SK-N-SH (cell line): ENCODE results near the gene RAB5B. TPM values are rescaled to one million over a fixed set of nuclear protein-coding genes. Genes with fewer than 3 reads are reported as not detected.
A peak's percentile ranks its signal among the peaks of the same experiment; 100 is the strongest.

ENCODE experiments used
- CTCF ChIA-PET: fragments of 300-600, 350-600 bp; formaldehyde crosslinking; extraction: SDS; loops from one replicate; lab custom pipeline; 2021; lab: Yijun Ruan, JAX
- POLR2A ChIA-PET: fragments of 350-600 bp; sonication (Branson Sonifier 250); formaldehyde crosslinking; extraction: SDS; loops from one replicate; lab custom pipeline; 2020; ENCODE audit warnings: antibody characterized with exemption, inconsistent platforms; lab: Yijun Ruan, JAX
- DNase-seq: peaks from one replicate; pipeline ENCODE4 v3.0.0; 2012
- H2AFZ ChIP-seq: fragments of 200-600 bp; sonication (generic); 2 replicates; pipeline ENCODE4 v1.8.1; 2016; ENCODE audit warnings: antibody characterized with exemption, mild to moderate bottlenecking, low read depth
- H3F3A ChIP-seq: fragments of 200-600 bp; sonication (generic); replicated peaks from 2 replicates; pipeline ENCODE3; 2016; ENCODE audit warnings: antibody characterized with exemption, mild to moderate bottlenecking; ENCODE audit not compliant: insufficient read depth
- H3K27ac ChIP-seq, 2 experiments: fragments of 200-500 bp in 1 of 2; fragments of 200-600 bp in 1 of 2; sonication (Bioruptor generic) in 1 of 2; sonication (generic), shearing (Covaris generic) in 1 of 2; 2 replicates each; pipeline versions ENCODE4 v1.5.1 to v1.6.1; 2014 to 2016; ENCODE audit warnings: low read depth in 2 of 2, inconsistent platforms in 1 of 2, low read length in 1 of 2, mild to moderate bottlenecking in 1 of 2, mixed read lengths in 1 of 2
- H3K27me3 ChIP-seq: fragments of 200-600 bp; sonication (generic), shearing (Covaris generic); 2 replicates; pipeline ENCODE4 v1.6.1; 2016; ENCODE audit warnings: mixed run types; ENCODE audit not compliant: insufficient read depth
- H3K36me3 ChIP-seq, 2 experiments: fragments of 200-500 bp in 1 of 2; fragments of 200-600 bp in 1 of 2; sonication (Bioruptor generic) in 1 of 2; sonication (generic) in 1 of 2; replicated peaks in 1 of 2; 2 replicates each; pipeline versions ENCODE3 to v1.5.1; 2014 to 2016; ENCODE audit warnings: low read length in 1 of 2, mild to moderate bottlenecking in 1 of 2; ENCODE audit not compliant: insufficient read depth in 2 of 2, control insufficient read depth in 1 of 2
- H3K4me1 ChIP-seq, 2 experiments: fragments of 200-500 bp in 1 of 2; fragments of 200-600 bp in 1 of 2; sonication (Bioruptor generic) in 1 of 2; sonication (generic), shearing (Covaris generic) in 1 of 2; 2 replicates each; pipeline versions ENCODE4 v1.5.1 to v1.6.1; 2014 to 2016; ENCODE audit warnings: low read depth in 1 of 2, low read length in 1 of 2, mixed run types in 1 of 2; ENCODE audit not compliant: insufficient read depth in 2 of 2, control insufficient read depth in 1 of 2
- H3K4me2 ChIP-seq: fragments of 200-600 bp; sonication (generic), shearing (Covaris generic); 2 replicates; pipeline ENCODE4 v1.6.1; 2017; ENCODE audit warnings: mixed run types
- H3K4me3 ChIP-seq, 2 experiments: fragments of 200-500 bp in 1 of 2; fragments of 200-600 bp in 1 of 2; sonication (Bioruptor generic) in 1 of 2; sonication (generic), shearing (Covaris generic) in 1 of 2; 2 replicates each; pipeline versions ENCODE4 v1.5.1 to v1.8.1; 2014 to 2016; ENCODE audit warnings: low read depth in 2 of 2, inconsistent platforms in 1 of 2, low read length in 1 of 2, mild to moderate bottlenecking in 1 of 2, mixed read lengths in 1 of 2, moderate library complexity in 1 of 2
- H3K79me2 ChIP-seq: fragments of 200-600 bp; sonication (generic); 2 replicates; pipeline ENCODE4 v1.8.1; 2017; ENCODE audit warnings: mild to moderate bottlenecking; ENCODE audit not compliant: insufficient read depth
- H3K9ac ChIP-seq: fragments of 200-600 bp; sonication (generic); 2 replicates; pipeline ENCODE4 v1.6.1; 2017; ENCODE audit warnings: mixed run types
- H3K9me2 ChIP-seq: fragments of 200-600 bp; sonication (generic); 2 replicates; pipeline ENCODE4 v1.6.1; 2017; ENCODE audit warnings: mixed run types
- H3K9me3 ChIP-seq: fragments of 200-600 bp; sonication (generic); 2 replicates; pipeline ENCODE4 v1.6.1; 2017; ENCODE audit warnings: mixed run types, mild to moderate bottlenecking, moderate library complexity
- H4K20me1 ChIP-seq: fragments of 200-600 bp; sonication (generic); 2 replicates; pipeline ENCODE4 v1.6.1; 2017; ENCODE audit warnings: mild to moderate bottlenecking, mixed run types; ENCODE audit not compliant: insufficient read depth
- CTCF ChIP-seq: fragments of 200-600 bp; sonication (generic); IDR thresholded peaks from 2 replicates; pipeline ENCODE4 v1.6.1; 2017; ENCODE audit warnings: antibody characterized with exemption, mild to moderate bottlenecking, moderate library complexity
- ELF1 ChIP-seq: IDR thresholded peaks from 2 replicates; pipeline ENCODE4 v1.4.0; 2012
- EP300 ChIP-seq, 2 experiments: IDR thresholded peaks; 2 replicates each; pipeline versions ENCODE4 v1.4.0 to v1.6.1; 2012; ENCODE audit warnings: borderline replicate concordance in 1 of 2, low read depth in 1 of 2, low read length in 1 of 2
- EZH2phosphoT487 ChIP-seq: fragments of 200-600 bp; sonication (generic); IDR thresholded peaks from 2 replicates; pipeline ENCODE4 v1.6.1; 2017; ENCODE audit warnings: low read depth, mixed run types, mild to moderate bottlenecking, antibody characterized with exemption, moderate library complexity, borderline replicate concordance
- FOSL2 ChIP-seq: IDR thresholded peaks from 2 replicates; pipeline ENCODE4 v1.4.0; 2012; ENCODE audit warnings: low read depth, mild to moderate bottlenecking, moderate library complexity, borderline replicate concordance
- FOXM1 ChIP-seq: IDR thresholded peaks from 2 replicates; pipeline ENCODE4 v1.4.0; 2012; ENCODE audit warnings: low read depth, mild to moderate bottlenecking
- JUND ChIP-seq: IDR thresholded peaks from 2 replicates; pipeline ENCODE4 v1.4.0; 2012
- MAX ChIP-seq: IDR thresholded peaks from 2 replicates; pipeline ENCODE4 v1.4.0; 2012; ENCODE audit warnings: low read depth
- MEF2A ChIP-seq: IDR thresholded peaks from 2 replicates; pipeline ENCODE4 v1.4.0; 2012; ENCODE audit warnings: low read depth, borderline replicate concordance
- MXI1 ChIP-seq: IDR thresholded peaks from 2 replicates; pipeline ENCODE4 v1.6.1; 2012; ENCODE audit warnings: mild to moderate bottlenecking, low read depth, low read length, improper control_type of control experiment
- NFIC ChIP-seq: IDR thresholded peaks from 2 replicates; pipeline ENCODE4 v1.4.0; 2012; ENCODE audit warnings: borderline replicate concordance
- RAD21 ChIP-seq: IDR thresholded peaks from 2 replicates; pipeline ENCODE4 v1.6.1; 2012; ENCODE audit warnings: mild to moderate bottlenecking, low read length
- REST ChIP-seq: IDR thresholded peaks from 2 replicates; pipeline ENCODE4 v1.6.1; 2012; ENCODE audit warnings: mild to moderate bottlenecking, low read depth, low read length, moderate library complexity
- TEAD4 ChIP-seq: IDR thresholded peaks from 2 replicates; pipeline ENCODE4 v1.4.0; 2012; ENCODE audit warnings: mild to moderate bottlenecking, borderline replicate concordance; ENCODE audit not compliant: insufficient read depth
- YY1 ChIP-seq: IDR thresholded peaks from 2 replicates; pipeline ENCODE4 v1.4.0; 2012; ENCODE audit warnings: low read depth, mild to moderate bottlenecking
- WGBS: methylation state at CpG from one replicate; pipeline ENCODE4 v1.1.6; 2017; ENCODE audit warnings: low lambda C conversion rate; 5-methylcytosine and 5-hydroxymethylcytosine counted together
- polyA plus RNA-seq, 3 experiments: library from polyadenylated mRNA; depleted of rRNA; stranded (reverse); fragments of >200 nt; gene quantifications; 2 replicates each; pipeline ENCODE4 v1.2.3, GENCODE V29; 2012
- TF ChIP-seq, protein P1 (sequence below): fragments of 150-350 bp; IDR thresholded peaks from 2 replicates; pipeline ENCODE4 v1.6.1; 2017; ENCODE audit warnings: antibody characterized with exemption, low read length, low read depth, borderline replicate concordance

The RAB5B gene
- polyA plus RNA-seq, 1 of the 3 experiments (the other 2 are of a cell fraction): 54.0 TPM

GRCh38 chr12:55965240-55965639, 8.6 kb upstream of the RAB5B start:
- Histone ChIP-seq H3K9me3 (no peaks in the 10 kb centered on the region), H3K36me3 (peaks cover under 1 to 7% of the 10 kb centered on the region in 2 experiments), H3K4me2 (no peak overlapping the region), H3K4me1 (peaks cover 14 to 20% of the 10 kb centered on the region in 2 experiments; a peak in 3 of 4 replicates), H3K79me2 (peaks cover 27% of the 10 kb centered on the region), H3F3A (peaks cover 8% of the 10 kb centered on the region), H2AFZ (no peak overlapping the region), H3K9ac (no peak overlapping the region), H3K4me3 (no peak overlapping the region), H3K9me2 (no peaks in the 10 kb centered on the region), H4K20me1 (no peaks in the 10 kb centered on the region), H3K27ac (no peak overlapping the region)
- POLR2A ChIA-PET: no interaction called here
- DNase-seq: no peak
- CTCF ChIA-PET: no interaction called here
- 86% methylated on average over 5 of the region's 5 CpGs for WGBS
- TF ChIP-seq EZH2phosphoT487 (no peak), NFIC (no peak), YY1 (no peak)
- TF ChIP-seq, all 33 proteins: peak for 0
- H3K27me3 ChIP-seq: no peaks in the 10 kb centered on the region

- ChIA-PET CTCF (interaction anchor here (0.6 kb wide), 1 partner anchor 26 kb away, joined by 3 read pairs; no protein-coding TSS in a partner anchor), POLR2A (no interaction called here)
- DNase-seq: peak; percentile 55
- Histone ChIP-seq H3K9ac (peak within 1 kb of the TSS; percentile 93), H3K36me3 (peaks cover 4 to 7% of the 10 kb centered on the region in 2 experiments), H3K27ac (peak within 1 kb of the TSS; percentile 54 to 61; a peak in 3 of 4 replicates), H3K4me3 (peak within 1 kb of the TSS; percentile 89 to 93), H3F3A (peaks cover 8% of the 10 kb centered on the region), H3K79me2 (peaks cover 27% of the 10 kb centered on the region), H2AFZ (peak within 1 kb of the TSS; percentile 98), H4K20me1 (no peaks in the 10 kb centered on the region), H3K4me1 (peaks cover 14 to 20% of the 10 kb centered on the region in 2 experiments; a peak in 3 of 4 replicates), H3K9me2 (no peaks in the 10 kb centered on the region), H3K4me2 (peak within 1 kb of the TSS; percentile 91), H3K9me3 (no peaks in the 10 kb centered on the region), H3K27me3 (no peaks in the 10 kb centered on the region)
- 25% methylated on average over 3 of the region's 4 CpGs for WGBS
- TF ChIP-seq MAX (no peak), MXI1 (no peak), NFIC (no peak), CTCF (no peak), JUND (no peak), ELF1 (no peak), YY1 (no peak), RAD21 (no peak), TEAD4 (no peak), MEF2A (no peak), EP300 (IDR thresholded peaks at IDR 0.05; ENCODE audit: borderline replicate concordance in 1 of 2, low read depth in 1 of 2, low read length in 1 of 2) (no peak), FOXM1 (no peak), FOSL2 (no peak), REST (no peak)
- TF ChIP-seq, protein P1, sequence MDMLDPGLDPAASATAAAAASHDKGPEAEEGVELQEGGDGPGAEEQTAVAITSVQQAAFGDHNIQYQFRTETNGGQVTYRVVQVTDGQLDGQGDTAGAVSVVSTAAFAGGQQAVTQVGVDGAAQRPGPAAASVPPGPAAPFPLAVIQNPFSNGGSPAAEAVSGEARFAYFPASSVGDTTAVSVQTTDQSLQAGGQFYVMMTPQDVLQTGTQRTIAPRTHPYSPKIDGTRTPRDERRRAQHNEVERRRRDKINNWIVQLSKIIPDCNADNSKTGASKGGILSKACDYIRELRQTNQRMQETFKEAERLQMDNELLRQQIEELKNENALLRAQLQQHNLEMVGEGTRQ: no peak
These were observed 7.9 kb upstream of the RAB5B start, which contains the start of gene PMEL for GRCh38 chr12:55965941-55966407. Gene PMEL, minus strand, starts transcription at chr12:55966042. Its CDS starts 31 bp downstream, at chr12:55966011.
